ENCODE measurements around the gene QKI. TPM values are rescaled to one million over a fixed set of nuclear protein-coding genes. Genes with fewer than 3 reads are reported as not detected.

Gene QKI
- total RNA-seq, 1 donor: 212 TPM

DNA sequence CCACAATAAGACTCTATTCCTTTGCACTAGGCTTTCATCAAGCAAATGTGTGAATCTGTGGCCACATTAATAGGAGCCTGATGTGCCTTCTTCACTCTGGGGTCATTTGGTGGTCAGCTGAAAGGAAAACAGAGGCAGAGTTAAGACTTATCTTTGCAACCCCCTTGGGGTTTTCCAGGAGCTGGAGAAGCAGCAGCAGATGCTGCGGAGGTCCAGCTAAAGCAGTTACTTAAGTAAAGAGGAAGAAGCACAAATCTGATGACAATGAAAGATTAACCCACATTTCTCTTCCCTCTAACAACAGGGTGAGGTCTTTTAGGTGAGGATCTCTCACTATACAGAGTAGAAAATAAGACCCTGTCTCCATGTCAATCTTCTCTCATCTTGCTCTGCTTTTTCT lies 45.4 kb upstream of the QKI start:
- no peak overlapping the region for H3K4me3 ChIP-seq (ENCODE audit: insufficient read depth, low read length)
- H3K27me3 ChIP-seq (ENCODE audit: insufficient read depth, low read length): peaks cover 3% of the 10 kb centered on the region
- no peak for DNase-seq (ENCODE audit: insufficient read length, low spot score, missing footprints)
- H3K27ac ChIP-seq (ENCODE audit: low read depth, low read length): no peak overlapping the region
- no peak overlapping the region for H3K4me2 ChIP-seq (ENCODE audit: insufficient read depth, low read length)
- H3K36me3 ChIP-seq (ENCODE audit: insufficient read depth, low read length): no peaks in the 10 kb centered on the region
- no peak overlapping the region for H2AFZ ChIP-seq (ENCODE audit: low read length)
- H3K9me3 ChIP-seq (ENCODE audit: low read depth, low read length): no peaks in the 10 kb centered on the region
- H4K20me1 ChIP-seq (ENCODE audit: insufficient read depth, low read length): no peaks in the 10 kb centered on the region
- TF ChIP-seq, protein P1, sequence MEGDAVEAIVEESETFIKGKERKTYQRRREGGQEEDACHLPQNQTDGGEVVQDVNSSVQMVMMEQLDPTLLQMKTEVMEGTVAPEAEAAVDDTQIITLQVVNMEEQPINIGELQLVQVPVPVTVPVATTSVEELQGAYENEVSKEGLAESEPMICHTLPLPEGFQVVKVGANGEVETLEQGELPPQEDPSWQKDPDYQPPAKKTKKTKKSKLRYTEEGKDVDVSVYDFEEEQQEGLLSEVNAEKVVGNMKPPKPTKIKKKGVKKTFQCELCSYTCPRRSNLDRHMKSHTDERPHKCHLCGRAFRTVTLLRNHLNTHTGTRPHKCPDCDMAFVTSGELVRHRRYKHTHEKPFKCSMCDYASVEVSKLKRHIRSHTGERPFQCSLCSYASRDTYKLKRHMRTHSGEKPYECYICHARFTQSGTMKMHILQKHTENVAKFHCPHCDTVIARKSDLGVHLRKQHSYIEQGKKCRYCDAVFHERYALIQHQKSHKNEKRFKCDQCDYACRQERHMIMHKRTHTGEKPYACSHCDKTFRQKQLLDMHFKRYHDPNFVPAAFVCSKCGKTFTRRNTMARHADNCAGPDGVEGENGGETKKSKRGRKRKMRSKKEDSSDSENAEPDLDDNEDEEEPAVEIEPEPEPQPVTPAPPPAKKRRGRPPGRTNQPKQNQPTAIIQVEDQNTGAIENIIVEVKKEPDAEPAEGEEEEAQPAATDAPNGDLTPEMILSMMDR (IDR thresholded peaks at IDR 0.05; ENCODE audit: extremely low read depth, low read depth, low read length): no peak
- no peaks in the 10 kb centered on the region for H3K79me2 ChIP-seq (ENCODE audit: insufficient read depth, low read length)
- no peaks in the 10 kb centered on the region for H3K4me1 ChIP-seq (ENCODE audit: insufficient read depth, low read length)

GRCh38 chr6:163369628-163370365 lies 44.7 kb upstream of the QKI start:
- no peaks in the 10 kb centered on the region for H3K36me3 ChIP-seq (ENCODE audit: insufficient read depth, low read length)
- no peaks in the 10 kb centered on the region for H4K20me1 ChIP-seq (ENCODE audit: insufficient read depth, low read length)
- H3K27me3 ChIP-seq (ENCODE audit: insufficient read depth, low read length): peaks cover 3% of the 10 kb centered on the region
- H3K4me3 ChIP-seq (ENCODE audit: insufficient read depth, low read length): no peak overlapping the region
- H2AFZ ChIP-seq (ENCODE audit: low read length): no peak overlapping the region
- TF ChIP-seq, protein P1 (IDR thresholded peaks at IDR 0.05; ENCODE audit: extremely low read depth, low read depth, low read length): no peak
- no peaks in the 10 kb centered on the region for H3K79me2 ChIP-seq (ENCODE audit: insufficient read depth, low read length)
- no peak overlapping the region for H3K4me2 ChIP-seq (ENCODE audit: insufficient read depth, low read length)
- DNase-seq (ENCODE audit: insufficient read length, low spot score, missing footprints): no peak
- H3K9me3 ChIP-seq (ENCODE audit: low read depth, low read length): no peaks in the 10 kb centered on the region
- H3K27ac ChIP-seq (ENCODE audit: low read depth, low read length): no peak overlapping the region
- no peaks in the 10 kb centered on the region for H3K4me1 ChIP-seq (ENCODE audit: insufficient read depth, low read length)

GRCh38 chr6:163370464-163371117 lies 43.9 kb upstream of the QKI start:
- Histone ChIP-seq H3K79me2 (ENCODE audit: insufficient read depth, low read length) (no peaks in the 10 kb centered on the region), H3K9me3 (ENCODE audit: low read depth, low read length) (no peaks in the 10 kb centered on the region), H3K4me3 (ENCODE audit: insufficient read depth, low read length) (no peak overlapping the region), H3K27ac (ENCODE audit: low read depth, low read length) (no peak overlapping the region), H3K4me2 (ENCODE audit: insufficient read depth, low read length) (no peak overlapping the region), H3K4me1 (ENCODE audit: insufficient read depth, low read length) (no peaks in the 10 kb centered on the region), H3K27me3 (ENCODE audit: insufficient read depth, low read length) (peaks cover 3% of the 10 kb centered on the region), H4K20me1 (ENCODE audit: insufficient read depth, low read length) (no peaks in the 10 kb centered on the region), H3K36me3 (ENCODE audit: insufficient read depth, low read length) (no peaks in the 10 kb centered on the region), H2AFZ (ENCODE audit: low read length) (no peak overlapping the region)
- no peak for DNase-seq (ENCODE audit: insufficient read length, low spot score, missing footprints)
- TF ChIP-seq, protein P1 (IDR thresholded peaks at IDR 0.05; ENCODE audit: extremely low read depth, low read depth, low read length): no peak

- no peak overlapping the region for H2AFZ ChIP-seq (ENCODE audit: low read length)
- no peaks in the 10 kb centered on the region for H3K79me2 ChIP-seq (ENCODE audit: insufficient read depth, low read length)
- TF ChIP-seq, protein P1 (IDR thresholded peaks at IDR 0.05; ENCODE audit: extremely low read depth, low read depth, low read length): no peak
- H4K20me1 ChIP-seq (ENCODE audit: insufficient read depth, low read length): no peaks in the 10 kb centered on the region
- no peaks in the 10 kb centered on the region for H3K4me1 ChIP-seq (ENCODE audit: insufficient read depth, low read length)
- H3K27me3 ChIP-seq (ENCODE audit: insufficient read depth, low read length): peaks cover 3% of the 10 kb centered on the region
- no peaks in the 10 kb centered on the region for H3K36me3 ChIP-seq (ENCODE audit: insufficient read depth, low read length)
- H3K27ac ChIP-seq (ENCODE audit: low read depth, low read length): no peak overlapping the region
- no peak overlapping the region for H3K4me3 ChIP-seq (ENCODE audit: insufficient read depth, low read length)
- no peaks in the 10 kb centered on the region for H3K9me3 ChIP-seq (ENCODE audit: low read depth, low read length)
- no peak overlapping the region for H3K4me2 ChIP-seq (ENCODE audit: insufficient read depth, low read length)
- DNase-seq (ENCODE audit: insufficient read length, low spot score, missing footprints): no peak
Observed at GRCh38 chr6:163371129-163371528, 43.4 kb upstream of the QKI start.
